ENCODE data around the gene STPG2. TPM values are rescaled to one million over a fixed set of nuclear protein-coding genes. Genes with fewer than 3 reads are reported as not detected.

STPG2 gene
- total RNA-seq, 1 donor from 2014 or later: 0.99 TPM

- Histone ChIP-seq H3K27me3 (no peaks in the 10 kb centered on the region), H3K36me3 (no peaks in the 10 kb centered on the region), H3K9me3 (ENCODE audit: low read depth) (no peaks in the 10 kb centered on the region), H3K79me2 (ENCODE audit: low read depth) (no peaks in the 10 kb centered on the region), H3K9ac (no peak overlapping the region), H3K4me2 (no peak overlapping the region), H4K20me1 (ENCODE audit: low read depth) (no peaks in the 10 kb centered on the region), H3K4me3 (no peak overlapping the region), H3F3A (ENCODE audit: low read depth) (no peaks in the 10 kb centered on the region), H3K27ac (no peak overlapping the region), H3K4me1 (no peaks in the 10 kb centered on the region), H2AFZ (replicated peaks) (no peak overlapping the region)
- no peak for DNase-seq (ENCODE audit: low spot score)
- TF ChIP-seq EZH2phosphoT487 (IDR thresholded peaks at IDR 0.05) (no peak), EZH2 (IDR thresholded peaks at IDR 0.05) (no peak)
- TF ChIP-seq, protein P1, sequence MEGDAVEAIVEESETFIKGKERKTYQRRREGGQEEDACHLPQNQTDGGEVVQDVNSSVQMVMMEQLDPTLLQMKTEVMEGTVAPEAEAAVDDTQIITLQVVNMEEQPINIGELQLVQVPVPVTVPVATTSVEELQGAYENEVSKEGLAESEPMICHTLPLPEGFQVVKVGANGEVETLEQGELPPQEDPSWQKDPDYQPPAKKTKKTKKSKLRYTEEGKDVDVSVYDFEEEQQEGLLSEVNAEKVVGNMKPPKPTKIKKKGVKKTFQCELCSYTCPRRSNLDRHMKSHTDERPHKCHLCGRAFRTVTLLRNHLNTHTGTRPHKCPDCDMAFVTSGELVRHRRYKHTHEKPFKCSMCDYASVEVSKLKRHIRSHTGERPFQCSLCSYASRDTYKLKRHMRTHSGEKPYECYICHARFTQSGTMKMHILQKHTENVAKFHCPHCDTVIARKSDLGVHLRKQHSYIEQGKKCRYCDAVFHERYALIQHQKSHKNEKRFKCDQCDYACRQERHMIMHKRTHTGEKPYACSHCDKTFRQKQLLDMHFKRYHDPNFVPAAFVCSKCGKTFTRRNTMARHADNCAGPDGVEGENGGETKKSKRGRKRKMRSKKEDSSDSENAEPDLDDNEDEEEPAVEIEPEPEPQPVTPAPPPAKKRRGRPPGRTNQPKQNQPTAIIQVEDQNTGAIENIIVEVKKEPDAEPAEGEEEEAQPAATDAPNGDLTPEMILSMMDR (IDR thresholded peaks at IDR 0.05): no peak
- no peak overlapping the region for H3K4me3 Mint-ChIP-seq
- H3K27ac Mint-ChIP-seq: no peak overlapping the region
- H3K27me3 Mint-ChIP-seq (ENCODE audit: insufficient read depth, low read depth): no peaks in the 10 kb centered on the region
- peaks cover 2% of the 10 kb centered on the region for H3K9me3 Mint-ChIP-seq
- no peaks in the 10 kb centered on the region for H3K36me3 Mint-ChIP-seq
- no peaks in the 10 kb centered on the region for H3K4me1 Mint-ChIP-seq
Measured at GRCh38 chr4:97867557-97868091, 275.7 kb downstream of the STPG2 start.

GRCh38 chr4:97866821-97867556 lies 276.3 kb downstream of the STPG2 start:
- no peaks in the 10 kb centered on the region for H3K27me3 ChIP-seq
- no peak overlapping the region for H3K9ac ChIP-seq
- H3K4me3 ChIP-seq: no peak overlapping the region
- H3K4me1 ChIP-seq: no peaks in the 10 kb centered on the region
- H3K36me3 ChIP-seq: no peaks in the 10 kb centered on the region
- Mint-ChIP-seq H3K27me3 (ENCODE audit: insufficient read depth, low read depth) (peaks cover 6% of the 10 kb centered on the region), H3K4me3 (no peak overlapping the region), H3K9me3 (peaks cover 8% of the 10 kb centered on the region), H3K36me3 (no peaks in the 10 kb centered on the region), H3K4me1 (no peaks in the 10 kb centered on the region), H3K27ac (no peak overlapping the region)
- no peaks in the 10 kb centered on the region for H3K79me2 ChIP-seq (ENCODE audit: low read depth)
- no peak for DNase-seq (ENCODE audit: low spot score)
- no peak overlapping the region for H3K4me2 ChIP-seq
- no peak overlapping the region for H3K27ac ChIP-seq
- no peaks in the 10 kb centered on the region for H3K9me3 ChIP-seq (ENCODE audit: low read depth)
- H2AFZ ChIP-seq (replicated peaks): no peak overlapping the region
- H4K20me1 ChIP-seq (ENCODE audit: low read depth): no peaks in the 10 kb centered on the region
- H3F3A ChIP-seq (ENCODE audit: low read depth): no peaks in the 10 kb centered on the region
- TF ChIP-seq EZH2 (IDR thresholded peaks at IDR 0.05) (no peak), EZH2phosphoT487 (IDR thresholded peaks at IDR 0.05) (no peak)
- TF ChIP-seq, protein P1 (IDR thresholded peaks at IDR 0.05): no peak

DNA sequence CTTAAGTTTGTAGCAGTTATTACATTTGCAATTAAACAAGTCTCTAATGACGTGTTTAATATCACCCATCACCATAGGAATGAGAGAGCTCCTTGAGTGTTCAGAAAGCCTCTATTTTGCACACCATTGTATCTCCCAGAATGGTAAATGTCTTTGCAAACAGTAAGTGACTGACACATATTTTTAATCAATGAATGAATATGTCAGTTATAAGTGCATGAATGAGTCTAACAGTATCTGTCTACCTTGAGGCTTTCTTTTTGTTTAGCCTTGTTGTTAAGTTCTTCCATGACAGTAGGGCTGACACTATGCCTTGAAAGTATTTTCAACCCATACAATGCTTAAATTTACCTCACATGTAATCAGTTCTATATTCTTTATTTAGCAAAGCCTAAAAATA lies 292.2 kb downstream of the STPG2 start:
- H3K36me3 Mint-ChIP-seq: no peaks in the 10 kb centered on the region
- no peak overlapping the region for H2AFZ ChIP-seq (replicated peaks)
- no peaks in the 10 kb centered on the region for H3K27me3 ChIP-seq
- no peaks in the 10 kb centered on the region for H4K20me1 ChIP-seq (ENCODE audit: low read depth)
- no peaks in the 10 kb centered on the region for H3K4me1 ChIP-seq
- no peak overlapping the region for H3K4me2 ChIP-seq
- peaks cover 2% of the 10 kb centered on the region for H3K9me3 Mint-ChIP-seq
- no peak overlapping the region for H3K4me3 Mint-ChIP-seq
- no peak overlapping the region for H3K4me3 ChIP-seq
- H3F3A ChIP-seq (ENCODE audit: low read depth): no peaks in the 10 kb centered on the region
- H3K27ac ChIP-seq: no peak overlapping the region
- H3K79me2 ChIP-seq (ENCODE audit: low read depth): no peaks in the 10 kb centered on the region
- TF ChIP-seq EZH2phosphoT487 (IDR thresholded peaks at IDR 0.05): no peak
- TF ChIP-seq EZH2 (IDR thresholded peaks at IDR 0.05): no peak
- TF ChIP-seq, protein P1 (IDR thresholded peaks at IDR 0.05): no peak
- H3K4me1 Mint-ChIP-seq: no peaks in the 10 kb centered on the region
- no peaks in the 10 kb centered on the region for H3K27me3 Mint-ChIP-seq (ENCODE audit: insufficient read depth, low read depth)
- H3K9ac ChIP-seq: no peak overlapping the region
- no peak for DNase-seq (ENCODE audit: low spot score)
- no peaks in the 10 kb centered on the region for H3K9me3 ChIP-seq (ENCODE audit: low read depth)
- H3K36me3 ChIP-seq: no peaks in the 10 kb centered on the region
- H3K27ac Mint-ChIP-seq: no peak overlapping the region
